ENCODE data around the gene THRA. TPM values are rescaled to one million over a fixed set of nuclear protein-coding genes. Genes with fewer than 3 reads are reported as not detected.

The THRA gene
- polyA plus RNA-seq, 6 donors from 2014 or later: 1.9 to 5.3 (median 4.7) TPM

- H3K4me3 Mint-ChIP-seq: no peak overlapping the region
- no peak for DNase-seq
- ATAC-seq (ENCODE audit: low read depth in 2 of 2): no peak
- H3K36me3 Mint-ChIP-seq: no peaks in the 10 kb centered on the region
- H3K27me3 Mint-ChIP-seq: no peaks in the 10 kb centered on the region
- H3K9me3 Mint-ChIP-seq: no peaks in the 10 kb centered on the region
- no peak overlapping the region for H3K27ac Mint-ChIP-seq
- peaks cover 58 to 85% (median 62%) of the 10 kb centered on the region in 3 donors for H3K4me1 Mint-ChIP-seq
Measured at GRCh38 chr17:40072040-40072734, 9.4 kb downstream of the THRA start.

- DNase-seq (no peak), ATAC-seq (ENCODE audit: low read depth in 2 of 2) (no peak)
- H3K27me3 Mint-ChIP-seq: no peaks in the 10 kb centered on the region
- peaks cover 0 to 4% of the 10 kb centered on the region in 2 donors for H3K36me3 Mint-ChIP-seq
- H3K4me3 Mint-ChIP-seq: peak overlapping the region in 1 of 8 donors; percentile 64
- H3K4me1 Mint-ChIP-seq: peaks cover 55 to 80% (median 55%) of the 10 kb centered on the region in 3 donors
- H3K9me3 Mint-ChIP-seq: no peaks in the 10 kb centered on the region
- no peak overlapping the region for H3K27ac Mint-ChIP-seq
Measured at GRCh38 chr17:40072735-40073346, 10.1 kb downstream of the THRA start.

- peak overlapping the region in 1 of 6 donors; percentile 64 for H3K27ac Mint-ChIP-seq
- DNase-seq: no peak
- H3K4me3 Mint-ChIP-seq: peak overlapping the region in 1 of 8 donors; percentile 37
Measured at GRCh38 chr17:40073454-40074174, 10.8 kb downstream of the THRA start.

GRCh38 chr17:40074175-40074512 lies 11.4 kb downstream of the THRA start:
- peak overlapping the region in 1 of 6 donors; percentile 64 for H3K27ac Mint-ChIP-seq
- peaks cover 42 to 67% (median 44%) of the 10 kb centered on the region in 3 donors for H3K4me1 Mint-ChIP-seq
- H3K4me3 Mint-ChIP-seq: no peak overlapping the region

More at GRCh38 chr17:40073454-40074174, 10.8 kb downstream of the THRA start:
- no peaks in the 10 kb centered on the region for H3K9me3 Mint-ChIP-seq
- H3K36me3 Mint-ChIP-seq: peaks cover 0 to 8% of the 10 kb centered on the region in 2 donors
- H3K4me1 Mint-ChIP-seq: peaks cover 48 to 72% (median 50%) of the 10 kb centered on the region in 3 donors
- H3K27me3 Mint-ChIP-seq: no peaks in the 10 kb centered on the region
- no peak for ATAC-seq (ENCODE audit: low read depth in 2 of 2)

GRCh38 chr17:40074871-40075200 lies 12.1 kb downstream of the THRA start:
- no peak for ATAC-seq (ENCODE audit: low read depth in 2 of 2)
- Mint-ChIP-seq H3K4me1 (peaks cover 35 to 60% (median 38%) of the 10 kb centered on the region in 3 donors), H3K9me3 (no peaks in the 10 kb centered on the region), H3K4me3 (no peak overlapping the region), H3K36me3 (peaks cover 0 to 8% of the 10 kb centered on the region in 2 donors), H3K27me3 (no peaks in the 10 kb centered on the region), H3K27ac (no peak overlapping the region)
- no peak for DNase-seq

More at GRCh38 chr17:40074175-40074512, 11.4 kb downstream of the THRA start:
- DNase-seq (no peak), ATAC-seq (ENCODE audit: low read depth in 2 of 2) (no peak)
- Mint-ChIP-seq H3K36me3 (peaks cover 0 to 8% of the 10 kb centered on the region in 2 donors), H3K27me3 (no peaks in the 10 kb centered on the region), H3K9me3 (no peaks in the 10 kb centered on the region)

GRCh38 chr17:40075201-40075941 lies 12.6 kb downstream of the THRA start:
- peak; percentile 85 to 88 for ATAC-seq (ENCODE audit: low read depth in 2 of 2)
- DNase-seq: peak; percentile 64
- peak overlapping the region in 3 of 8 donors; percentile 16 to 61 (median 45) for H3K4me3 Mint-ChIP-seq
- no peaks in the 10 kb centered on the region for H3K27me3 Mint-ChIP-seq
- peak overlapping the region in 3 of 6 donors; percentile 35 to 73 (median 70) for H3K27ac Mint-ChIP-seq
- H3K4me1 Mint-ChIP-seq: peaks cover 30 to 55% (median 33%) of the 10 kb centered on the region in 3 donors
- peaks cover 0 to 8% of the 10 kb centered on the region in 2 donors for H3K36me3 Mint-ChIP-seq
- no peaks in the 10 kb centered on the region for H3K9me3 Mint-ChIP-seq

- H3K4me3 Mint-ChIP-seq: peak overlapping the region in 2 of 8 donors; percentile 47 to 61
- peak overlapping the region in 2 of 6 donors; percentile 56 to 93 for H3K27ac Mint-ChIP-seq
- peaks cover 0 to 8% of the 10 kb centered on the region in 2 donors for H3K36me3 Mint-ChIP-seq
- no peaks in the 10 kb centered on the region for H3K9me3 Mint-ChIP-seq
- ATAC-seq (ENCODE audit: low read depth in 2 of 2) (no peak), DNase-seq (no peak)
- H3K27me3 Mint-ChIP-seq: no peaks in the 10 kb centered on the region
- peaks cover 24 to 48% (median 26%) of the 10 kb centered on the region in 3 donors for H3K4me1 Mint-ChIP-seq
Measured at GRCh38 chr17:40075942-40076498, 13.3 kb downstream of the THRA start.

GRCh38 chr17:40076591-40076990 lies 13.8 kb downstream of the THRA start:
- ATAC-seq (ENCODE audit: low read depth in 2 of 2) (no peak), DNase-seq (no peak)
- H3K4me3 Mint-ChIP-seq: peak overlapping the region in 1 of 8 donors; percentile 47
- peaks cover 20 to 43% (median 21%) of the 10 kb centered on the region in 3 donors for H3K4me1 Mint-ChIP-seq
- H3K27ac Mint-ChIP-seq: peak overlapping the region in 1 of 6 donors; percentile 44
- H3K27me3 Mint-ChIP-seq: no peaks in the 10 kb centered on the region
- peaks cover 0 to 8% of the 10 kb centered on the region in 2 donors for H3K36me3 Mint-ChIP-seq
- no peaks in the 10 kb centered on the region for H3K9me3 Mint-ChIP-seq

- no peak for DNase-seq
- Mint-ChIP-seq H3K4me1 (peaks cover 14 to 24% (median 17%) of the 10 kb centered on the region in 3 donors), H3K9me3 (no peaks in the 10 kb centered on the region), H3K36me3 (peaks cover 3 to 11% of the 10 kb centered on the region in 2 donors), H3K27ac (peak overlapping the region in 2 of 6 donors; percentile 15 to 52), H3K4me3 (no peak overlapping the region), H3K27me3 (no peaks in the 10 kb centered on the region)
- no peak for ATAC-seq (ENCODE audit: low read depth in 2 of 2)
Measured at GRCh38 chr17:40079545-40079944, 16.8 kb downstream of the THRA start.

- ATAC-seq (ENCODE audit: low read depth in 2 of 2): no peak
- H3K36me3 Mint-ChIP-seq: peaks cover 11 to 32% of the 10 kb centered on the region in 2 donors
Measured at GRCh38 chr17:40084477-40084876, 21.7 kb downstream of the THRA start.

GRCh38 chr17:40086150-40087044 lies 23.6 kb downstream of the THRA start:
- Mint-ChIP-seq H3K4me3 (no peak overlapping the region), H3K27me3 (no peaks in the 10 kb centered on the region), H3K27ac (peak overlapping the region in 3 of 6 donors; percentile 11 to 75 (median 22)), H3K36me3 (peaks cover 11 to 43% of the 10 kb centered on the region in 2 donors), H3K4me1 (peaks cover 6 to 14% (median 11%) of the 10 kb centered on the region in 3 donors), H3K9me3 (no peaks in the 10 kb centered on the region)
- ATAC-seq (ENCODE audit: low read depth in 2 of 2) (peak; percentile 68 to 89), DNase-seq (peak; percentile 57)

More at GRCh38 chr17:40084477-40084876, 21.7 kb downstream of the THRA start:
- Mint-ChIP-seq H3K27ac (no peak overlapping the region), H3K4me3 (no peak overlapping the region), H3K4me1 (peaks cover 6 to 14% (median 11%) of the 10 kb centered on the region in 3 donors), H3K27me3 (no peaks in the 10 kb centered on the region), H3K9me3 (no peaks in the 10 kb centered on the region)
- no peak for DNase-seq

Data from naive B cell (primary cell).